Omental fat pad (tissue), 4 donors: ENCODE results near the gene MLH3. TPM values are rescaled to one million over a fixed set of nuclear protein-coding genes. Genes with fewer than 3 reads are reported as not detected.

Experiments
- ATAC-seq: fragments of 150-250 bp; one replicate; pipeline ENCODE4 v1.9.1; 2016; ENCODE audit warnings: mild to moderate bottlenecking, moderate library complexity; ENCODE audit not compliant: low FRiP score
- DNase-seq: peaks from one replicate; pipeline ENCODE4 v3.0.0-alpha.2; 2019; ENCODE audit warnings: low spot score
- total RNA-seq, 4 donors: library from RNA; depleted of rRNA; stranded (reverse); fragments of >200 nt; gene quantifications; one replicate each; pipeline ENCODE4 v1.1.0, GENCODE V29; 2016
- TF ChIP-seq, protein P1 (sequence below), 3 donors: fragments of 450-650 bp; IDR thresholded peaks; one replicate each; pipeline ENCODE4 v1.5.1; 2016 to 2017; ENCODE audit warnings: antibody characterized with exemption in 3 of 3, mild to moderate bottlenecking in 3 of 3, moderate library complexity in 2 of 3

MLH3 gene
- total RNA-seq, 4 donors from 2014 or later = 20.4 to 47.1 (median 24.4) TPM

- DNase-seq = no peak
- TF ChIP-seq, protein P1, sequence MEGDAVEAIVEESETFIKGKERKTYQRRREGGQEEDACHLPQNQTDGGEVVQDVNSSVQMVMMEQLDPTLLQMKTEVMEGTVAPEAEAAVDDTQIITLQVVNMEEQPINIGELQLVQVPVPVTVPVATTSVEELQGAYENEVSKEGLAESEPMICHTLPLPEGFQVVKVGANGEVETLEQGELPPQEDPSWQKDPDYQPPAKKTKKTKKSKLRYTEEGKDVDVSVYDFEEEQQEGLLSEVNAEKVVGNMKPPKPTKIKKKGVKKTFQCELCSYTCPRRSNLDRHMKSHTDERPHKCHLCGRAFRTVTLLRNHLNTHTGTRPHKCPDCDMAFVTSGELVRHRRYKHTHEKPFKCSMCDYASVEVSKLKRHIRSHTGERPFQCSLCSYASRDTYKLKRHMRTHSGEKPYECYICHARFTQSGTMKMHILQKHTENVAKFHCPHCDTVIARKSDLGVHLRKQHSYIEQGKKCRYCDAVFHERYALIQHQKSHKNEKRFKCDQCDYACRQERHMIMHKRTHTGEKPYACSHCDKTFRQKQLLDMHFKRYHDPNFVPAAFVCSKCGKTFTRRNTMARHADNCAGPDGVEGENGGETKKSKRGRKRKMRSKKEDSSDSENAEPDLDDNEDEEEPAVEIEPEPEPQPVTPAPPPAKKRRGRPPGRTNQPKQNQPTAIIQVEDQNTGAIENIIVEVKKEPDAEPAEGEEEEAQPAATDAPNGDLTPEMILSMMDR (IDR thresholded peaks at IDR 0.05) = no peak
- no peak for ATAC-seq
Measured at GRCh38 chr14:74988993-74989392, 62.3 kb downstream of the MLH3 start.

- DNase-seq = no peak
- TF ChIP-seq, protein P1 (IDR thresholded peaks at IDR 0.05) = no peak
- ATAC-seq = no peak
Measured at GRCh38 chr14:74988131-74988530, 63.1 kb downstream of the MLH3 start.

DNA sequence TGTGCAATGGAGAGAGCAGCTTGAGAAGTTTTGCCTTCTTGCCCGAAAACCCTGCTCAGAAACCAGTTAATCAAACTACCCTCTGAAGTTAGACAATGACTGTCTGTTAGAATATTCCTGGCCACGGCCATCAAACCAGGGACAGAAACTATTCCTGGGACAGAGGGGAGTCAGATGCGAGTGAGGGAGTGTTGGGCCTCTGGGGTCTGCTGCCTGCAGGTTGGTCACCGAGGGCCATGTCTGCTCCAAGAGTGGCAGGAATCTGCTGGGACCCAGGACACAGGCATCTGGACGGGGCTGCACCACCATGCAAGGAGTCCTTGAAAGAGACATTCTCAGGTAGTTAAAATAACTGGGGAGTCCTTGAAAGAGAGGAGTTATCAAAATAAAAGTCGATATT, 65.5 kb downstream of the MLH3 start:
- TF ChIP-seq, protein P1 (IDR thresholded peaks at IDR 0.05) = no peak
- no peak for ATAC-seq
- DNase-seq = no peak

DNA sequence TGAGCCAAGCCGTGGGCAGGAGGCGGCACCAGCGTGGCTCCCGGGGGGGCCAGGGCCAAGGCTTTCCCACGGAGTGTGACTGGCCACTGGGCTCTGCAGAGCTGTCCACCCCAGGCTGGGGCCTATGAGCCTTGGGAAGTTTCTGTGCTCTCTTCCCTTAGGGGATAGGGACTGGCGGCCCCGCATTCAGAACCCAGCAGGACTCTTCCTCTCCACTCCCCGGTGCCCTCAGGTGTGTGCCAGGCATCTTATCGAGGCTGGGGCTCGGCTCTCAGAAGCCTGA, 66.3 kb downstream of the MLH3 start:
- TF ChIP-seq, protein P1 (IDR thresholded peaks at IDR 0.05) = no peak
- ATAC-seq = no peak
- no peak for DNase-seq

- TF ChIP-seq, protein P1 (IDR thresholded peaks at IDR 0.05) = no peak
- ATAC-seq (no peak), DNase-seq (no peak)
Measured at GRCh38 chr14:74984236-74985027, 66.8 kb downstream of the MLH3 start.

DNA sequence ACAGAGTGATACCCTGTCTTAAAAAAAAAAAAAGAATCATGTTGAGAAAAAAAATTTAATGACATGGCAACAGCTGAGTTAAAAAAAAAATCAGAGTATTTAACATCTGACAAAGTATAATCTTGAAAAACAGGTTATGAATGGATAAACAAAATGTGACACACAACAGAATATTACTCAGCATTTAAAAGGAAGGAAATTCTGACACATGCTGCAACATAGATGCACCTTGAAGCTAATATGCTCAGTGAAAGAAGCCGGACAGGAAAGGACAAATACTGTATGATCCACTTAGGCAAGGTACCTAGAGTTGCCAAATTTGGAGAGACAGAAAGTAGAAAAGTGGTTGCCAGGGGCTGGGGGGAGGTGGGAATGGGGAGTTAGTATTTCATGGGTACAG, 67.9 kb downstream of the MLH3 start:
- TF ChIP-seq, protein P1 (IDR thresholded peaks at IDR 0.05) = no peak
- DNase-seq (no peak), ATAC-seq (no peak)

DNA sequence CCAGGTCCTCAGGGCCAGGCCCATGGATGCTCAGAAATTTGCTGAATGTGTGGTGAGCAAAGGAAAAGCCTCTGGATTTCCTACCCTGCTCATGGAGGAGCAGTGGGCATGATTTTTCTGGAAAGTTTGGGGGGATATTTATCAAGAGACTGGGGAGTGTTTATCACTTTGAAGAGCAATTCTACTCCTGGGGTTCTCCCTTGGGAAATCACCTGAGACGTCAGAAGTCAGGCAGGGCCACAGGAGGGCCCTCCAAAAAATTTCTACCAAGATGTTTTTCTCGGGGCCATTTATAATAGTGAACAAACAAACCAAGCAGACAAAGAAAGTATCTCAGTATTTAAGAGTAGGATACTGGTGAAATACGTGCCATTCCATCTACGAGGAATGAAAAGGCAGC, 68.6 kb downstream of the MLH3 start:
- TF ChIP-seq, protein P1 (IDR thresholded peaks at IDR 0.05) = no peak
- ATAC-seq (no peak), DNase-seq (no peak)
